T-helper 2 cell treated with Interferon-gamma antibody and Interleukin-4, amounts not matched to agents 5 μg/mL and 100 μg/mL, for 36 hours (primary cell): ENCODE measurements around the gene ACTA2.

Experiments used
- DNase-seq: peaks from one replicate; pipeline ENCODE4 v3.0.0; 2021; ENCODE audit warnings: low spot score
- H3K27ac Mint-ChIP-seq: one replicate; pipeline ENCODE4 v1.8.0; 2021; ENCODE audit warnings: mild to moderate bottlenecking, mixed read lengths
- H3K27me3 Mint-ChIP-seq: one replicate; pipeline ENCODE4 v1.8.0; 2021; ENCODE audit warnings: low read depth, mixed read lengths
- H3K36me3 Mint-ChIP-seq: one replicate; pipeline ENCODE4 v1.8.0; 2021; ENCODE audit warnings: low read depth, mixed read lengths
- H3K4me1 Mint-ChIP-seq: one replicate; pipeline ENCODE4 v1.8.0; 2021; ENCODE audit warnings: low read depth, mixed read lengths
- H3K4me3 Mint-ChIP-seq: one replicate; pipeline ENCODE4 v1.8.0; 2022; ENCODE audit warnings: mild to moderate bottlenecking, moderate library complexity, mixed read lengths
- H3K9me3 Mint-ChIP-seq: one replicate; pipeline ENCODE4 v1.8.0; 2021; ENCODE audit warnings: mixed read lengths

ACTA2 gene

GRCh38 chr10:88915781-88916180, 36.8 kb downstream of the ACTA2 start:
- H3K4me3 Mint-ChIP-seq, result no peak overlapping the region
- H3K27me3 Mint-ChIP-seq, result no peaks in the 10 kb centered on the region
- H3K4me1 Mint-ChIP-seq, result peaks cover 12% of the 10 kb centered on the region
- H3K36me3 Mint-ChIP-seq, result peaks cover 59% of the 10 kb centered on the region
- H3K9me3 Mint-ChIP-seq, result no peaks in the 10 kb centered on the region
- DNase-seq, result no peak
- peak overlapping the region; percentile 7 for H3K27ac Mint-ChIP-seq

DNA sequence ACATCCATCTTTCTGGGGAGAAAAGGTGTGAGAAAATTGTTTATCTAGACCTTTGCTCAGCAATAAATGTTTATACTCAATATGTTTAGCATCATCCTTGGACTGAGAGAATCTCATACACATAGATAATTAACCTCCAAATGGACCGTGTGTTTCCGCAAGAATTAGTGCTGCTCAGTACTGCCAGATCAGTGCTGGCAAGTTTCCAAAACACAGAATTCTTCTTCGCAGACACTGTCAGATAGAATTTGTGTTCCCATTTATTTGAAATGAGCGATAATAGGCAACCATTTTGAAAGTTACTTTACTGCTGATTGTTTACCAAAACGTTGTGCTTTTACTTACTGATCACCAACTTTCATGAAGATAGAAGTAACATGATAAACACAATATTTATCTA, 38.8 kb downstream of the ACTA2 start:
- no peaks in the 10 kb centered on the region for H3K9me3 Mint-ChIP-seq
- H3K27ac Mint-ChIP-seq, result no peak overlapping the region
- peaks cover 12% of the 10 kb centered on the region for H3K4me1 Mint-ChIP-seq
- H3K27me3 Mint-ChIP-seq, result no peaks in the 10 kb centered on the region
- no peak for DNase-seq
- H3K4me3 Mint-ChIP-seq, result no peak overlapping the region
- peaks cover 54% of the 10 kb centered on the region for H3K36me3 Mint-ChIP-seq

DNA sequence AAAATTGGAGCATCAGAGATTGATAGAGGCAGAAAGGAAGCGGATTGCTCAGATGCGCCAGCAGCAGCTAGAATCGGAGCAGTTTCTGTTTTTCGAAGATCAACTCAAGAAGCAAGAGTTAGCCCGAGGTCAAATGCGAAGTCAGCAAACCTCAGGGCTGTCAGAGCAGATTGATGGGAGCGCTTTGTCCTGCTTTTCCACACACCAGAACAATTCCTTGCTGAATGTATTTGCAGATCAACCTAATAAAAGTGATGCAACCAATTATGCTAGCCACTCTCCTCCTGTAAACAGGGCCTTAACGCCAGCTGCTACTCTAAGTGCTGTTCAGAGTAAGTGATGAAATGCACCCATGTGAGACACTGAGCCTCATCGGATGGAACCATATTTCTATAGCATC, 39.4 kb downstream of the ACTA2 start:
- peaks cover 61% of the 10 kb centered on the region for H3K36me3 Mint-ChIP-seq

DNA sequence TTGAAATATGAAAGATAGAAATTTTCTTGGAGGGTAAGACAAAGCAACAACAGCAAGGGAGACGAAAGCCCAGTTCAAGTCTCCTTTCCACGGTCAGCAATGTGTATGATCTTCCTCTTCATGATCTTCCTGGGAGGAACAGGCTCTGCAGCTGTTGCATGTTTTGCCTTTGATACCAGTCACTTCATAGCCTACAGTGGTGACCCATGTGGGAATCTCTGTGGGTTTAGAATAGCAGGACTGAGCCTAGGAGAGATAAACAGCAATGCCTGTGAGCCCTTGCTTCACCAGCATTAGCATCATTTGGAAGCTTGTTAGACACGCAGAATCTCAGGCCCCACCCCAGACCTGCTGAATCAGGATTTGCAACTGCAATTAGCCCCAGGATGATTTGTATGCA, 40.7 kb downstream of the ACTA2 start:
- H3K27ac Mint-ChIP-seq, result no peak overlapping the region
- peaks cover 14% of the 10 kb centered on the region for H3K4me1 Mint-ChIP-seq
- no peaks in the 10 kb centered on the region for H3K9me3 Mint-ChIP-seq
- no peak for DNase-seq
- H3K36me3 Mint-ChIP-seq, result peaks cover 62% of the 10 kb centered on the region
- H3K27me3 Mint-ChIP-seq, result no peaks in the 10 kb centered on the region
- no peak overlapping the region for H3K4me3 Mint-ChIP-seq

More for the DNA sequence above, 39.4 kb downstream of the ACTA2 start:
- Mint-ChIP-seq H3K9me3 (no peaks in the 10 kb centered on the region), H3K4me1 (peaks cover 12% of the 10 kb centered on the region), H3K4me3 (no peak overlapping the region), H3K27ac (no peak overlapping the region), H3K27me3 (no peaks in the 10 kb centered on the region)
- no peak for DNase-seq

- no peak for DNase-seq
Measured at GRCh38 chr10:88911116-88911515, 41.5 kb downstream of the ACTA2 start.

DNA sequence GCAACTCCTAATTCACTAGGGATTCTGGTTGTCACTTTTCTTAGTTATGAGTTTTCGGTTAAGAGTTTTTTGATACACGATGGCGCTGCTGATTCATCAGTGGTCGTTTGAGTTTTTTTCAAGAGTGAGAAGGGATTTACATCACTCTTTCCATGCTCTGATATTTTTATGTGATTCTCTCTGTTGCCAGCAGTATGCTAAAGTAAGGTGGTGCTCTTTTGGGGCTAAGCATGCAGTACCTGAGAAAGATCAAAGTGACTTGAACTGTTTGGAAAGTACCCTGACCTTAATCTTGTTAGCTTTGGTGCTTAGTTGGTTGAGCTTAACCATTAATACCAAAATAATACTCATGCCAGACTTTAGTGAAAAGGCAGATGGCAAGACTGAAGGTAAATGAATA, 44.4 kb downstream of the ACTA2 start:
- DNase-seq, result no peak
- Mint-ChIP-seq H3K4me3 (no peak overlapping the region), H3K36me3 (peaks cover 68% of the 10 kb centered on the region), H3K9me3 (no peaks in the 10 kb centered on the region), H3K27me3 (no peaks in the 10 kb centered on the region), H3K27ac (no peak overlapping the region), H3K4me1 (peaks cover 5% of the 10 kb centered on the region)

More at GRCh38 chr10:88911116-88911515, 41.5 kb downstream of the ACTA2 start:
- Mint-ChIP-seq H3K4me3 (no peak overlapping the region), H3K9me3 (no peaks in the 10 kb centered on the region), H3K27me3 (no peaks in the 10 kb centered on the region), H3K27ac (no peak overlapping the region), H3K4me1 (peaks cover 10% of the 10 kb centered on the region), H3K36me3 (peaks cover 62% of the 10 kb centered on the region)

GRCh38 chr10:88906921-88907320, 45.7 kb downstream of the ACTA2 start:
- Mint-ChIP-seq H3K36me3 (peaks cover 72% of the 10 kb centered on the region), H3K27ac (no peak overlapping the region), H3K4me1 (peaks cover 8% of the 10 kb centered on the region), H3K9me3 (no peaks in the 10 kb centered on the region), H3K4me3 (no peak overlapping the region), H3K27me3 (no peaks in the 10 kb centered on the region)
- DNase-seq, result no peak

- Mint-ChIP-seq H3K27me3 (no peaks in the 10 kb centered on the region), H3K4me1 (peaks cover 31% of the 10 kb centered on the region), H3K9me3 (no peaks in the 10 kb centered on the region), H3K27ac (no peak overlapping the region), H3K36me3 (peaks cover 72% of the 10 kb centered on the region), H3K4me3 (no peak overlapping the region)
- DNase-seq, result no peak
Measured at GRCh38 chr10:88903715-88904114, 48.9 kb downstream of the ACTA2 start.

DNA sequence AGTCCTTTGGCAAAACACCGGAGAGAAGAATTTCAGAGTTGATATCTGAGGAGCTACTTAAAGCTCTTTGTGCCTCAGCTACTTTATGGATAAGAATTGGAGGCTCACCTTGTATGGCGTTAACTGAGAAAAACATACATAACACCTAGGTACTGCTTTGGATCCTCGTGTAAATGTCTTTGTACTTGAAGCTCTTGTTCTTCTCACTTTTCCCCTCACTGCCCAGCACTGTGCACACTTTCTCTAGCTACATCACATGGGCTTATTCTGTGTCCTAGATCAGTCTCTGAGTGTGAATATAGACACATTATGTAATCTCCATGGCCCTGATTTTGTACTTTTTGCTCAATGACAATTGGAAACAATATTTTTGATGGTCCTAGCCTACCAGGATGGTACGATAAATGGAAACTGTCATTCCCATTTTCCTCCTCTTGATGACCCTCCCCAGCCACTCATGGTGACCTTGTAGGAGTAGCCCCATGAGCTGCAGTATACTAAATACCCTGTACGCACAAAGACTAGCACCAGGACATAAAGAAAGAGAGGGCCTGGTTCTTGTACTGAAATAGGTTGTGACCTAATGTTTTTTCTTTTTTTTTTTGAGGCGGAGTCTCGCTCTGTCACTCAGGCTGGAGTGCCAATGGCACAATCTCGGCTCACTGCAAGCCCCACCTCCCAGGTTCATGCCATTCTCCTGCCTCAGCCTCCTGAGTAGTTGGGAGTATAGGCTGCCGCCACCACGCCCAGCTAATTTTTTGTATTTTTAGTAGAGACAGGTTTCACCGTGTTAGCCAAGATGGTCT, 50.4 kb downstream of the ACTA2 start:
- Mint-ChIP-seq H3K36me3 (peaks cover 63% of the 10 kb centered on the region), H3K9me3 (no peaks in the 10 kb centered on the region), H3K4me3 (no peak overlapping the region)

DNA sequence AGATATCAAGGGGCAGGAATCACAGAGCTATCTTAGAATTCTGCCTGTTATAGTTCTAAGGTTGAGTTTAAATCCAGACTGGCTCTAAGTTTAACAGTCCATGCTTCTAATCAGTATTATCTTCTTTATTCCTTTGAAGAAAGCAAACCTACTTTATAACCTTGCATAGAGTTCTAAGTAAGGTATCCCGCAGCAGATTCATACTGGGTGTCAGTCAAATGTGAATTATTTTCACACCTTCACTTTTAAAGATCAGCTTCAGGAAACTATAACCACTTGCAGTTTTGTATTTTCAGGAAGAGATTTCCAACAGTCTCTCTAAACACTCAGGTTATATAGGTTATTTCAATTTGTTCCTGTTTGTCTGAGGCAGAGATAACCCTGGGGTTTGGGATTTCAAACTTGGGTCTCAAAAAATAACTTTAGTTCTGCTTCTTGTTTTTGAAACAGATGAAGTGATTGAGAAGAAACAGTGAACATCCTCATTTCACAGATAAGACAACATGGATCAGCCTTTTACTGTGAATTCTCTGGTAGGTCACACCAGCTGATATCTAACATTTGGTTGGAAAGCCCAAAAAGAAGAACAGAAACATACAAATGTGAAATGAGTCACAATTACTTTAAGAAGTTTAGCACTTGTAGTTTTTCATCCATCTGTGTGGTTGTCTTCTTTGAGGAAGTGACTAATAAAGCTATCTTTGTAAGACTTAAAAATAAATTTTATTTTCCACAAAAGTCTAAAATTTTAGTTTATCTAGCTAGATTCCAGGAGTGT, 51.2 kb downstream of the ACTA2 start:
- H3K27me3 Mint-ChIP-seq, result no peaks in the 10 kb centered on the region
- no peaks in the 10 kb centered on the region for H3K9me3 Mint-ChIP-seq
- H3K36me3 Mint-ChIP-seq, result peaks cover 60% of the 10 kb centered on the region
- no peak for DNase-seq
- peak overlapping the region; percentile 40 for H3K4me3 Mint-ChIP-seq
- peaks cover 46% of the 10 kb centered on the region for H3K4me1 Mint-ChIP-seq
- peak overlapping the region; percentile 73 for H3K27ac Mint-ChIP-seq

More for the DNA sequence above, 50.4 kb downstream of the ACTA2 start:
- H3K27ac Mint-ChIP-seq, result peak overlapping the region; percentile 73
- DNase-seq, result no peak
- peaks cover 42% of the 10 kb centered on the region for H3K4me1 Mint-ChIP-seq
- no peaks in the 10 kb centered on the region for H3K27me3 Mint-ChIP-seq

DNA sequence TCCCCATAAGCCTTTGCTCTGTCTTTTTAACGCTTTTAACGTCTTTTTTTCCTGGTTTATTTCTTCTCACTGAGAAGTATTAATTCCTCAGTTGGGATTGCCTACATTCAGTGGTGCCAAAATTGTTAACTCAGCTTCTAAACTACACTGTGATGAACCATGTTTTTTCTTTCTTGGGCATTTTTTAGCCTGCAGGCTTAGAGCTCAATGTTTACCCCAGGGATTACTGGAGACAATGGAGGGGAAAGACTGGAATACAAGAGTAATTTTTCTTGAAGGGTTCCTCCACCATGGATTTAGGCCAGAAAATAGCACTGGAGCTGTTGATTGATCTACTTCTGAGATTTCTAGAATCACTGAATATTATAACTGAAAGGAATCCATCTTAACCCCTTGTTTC, 52.7 kb downstream of the ACTA2 start:
- no peak overlapping the region for H3K4me3 Mint-ChIP-seq
- no peaks in the 10 kb centered on the region for H3K9me3 Mint-ChIP-seq
- no peak for DNase-seq
- peaks cover 56% of the 10 kb centered on the region for H3K4me1 Mint-ChIP-seq
- H3K36me3 Mint-ChIP-seq, result peaks cover 58% of the 10 kb centered on the region
- H3K27me3 Mint-ChIP-seq, result no peaks in the 10 kb centered on the region
- peak overlapping the region; percentile 23 for H3K27ac Mint-ChIP-seq

DNA sequence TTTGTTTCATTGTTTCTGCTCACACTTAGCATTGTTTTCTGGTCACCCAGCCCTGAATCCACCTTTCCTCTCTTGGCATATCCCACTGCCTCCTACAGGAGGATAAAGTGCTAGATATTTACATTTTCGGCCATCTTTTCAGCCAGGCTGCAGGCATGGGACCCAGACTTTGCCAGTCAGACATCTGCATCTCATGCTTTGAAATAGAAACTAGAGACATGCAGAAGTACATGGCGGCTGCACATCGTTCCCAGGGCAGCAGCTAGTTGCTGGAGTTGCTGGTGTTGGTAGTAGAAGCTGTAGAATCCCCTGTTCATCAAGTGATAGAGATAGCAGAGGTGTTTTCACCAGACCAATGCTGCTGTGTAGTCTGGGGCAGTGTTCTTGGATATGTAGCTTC, 53.8 kb downstream of the ACTA2 start:
- Mint-ChIP-seq H3K27me3 (no peaks in the 10 kb centered on the region), H3K9me3 (no peaks in the 10 kb centered on the region), H3K36me3 (peaks cover 58% of the 10 kb centered on the region), H3K27ac (no peak overlapping the region), H3K4me3 (no peak overlapping the region), H3K4me1 (peaks cover 61% of the 10 kb centered on the region)
- no peak for DNase-seq

DNA sequence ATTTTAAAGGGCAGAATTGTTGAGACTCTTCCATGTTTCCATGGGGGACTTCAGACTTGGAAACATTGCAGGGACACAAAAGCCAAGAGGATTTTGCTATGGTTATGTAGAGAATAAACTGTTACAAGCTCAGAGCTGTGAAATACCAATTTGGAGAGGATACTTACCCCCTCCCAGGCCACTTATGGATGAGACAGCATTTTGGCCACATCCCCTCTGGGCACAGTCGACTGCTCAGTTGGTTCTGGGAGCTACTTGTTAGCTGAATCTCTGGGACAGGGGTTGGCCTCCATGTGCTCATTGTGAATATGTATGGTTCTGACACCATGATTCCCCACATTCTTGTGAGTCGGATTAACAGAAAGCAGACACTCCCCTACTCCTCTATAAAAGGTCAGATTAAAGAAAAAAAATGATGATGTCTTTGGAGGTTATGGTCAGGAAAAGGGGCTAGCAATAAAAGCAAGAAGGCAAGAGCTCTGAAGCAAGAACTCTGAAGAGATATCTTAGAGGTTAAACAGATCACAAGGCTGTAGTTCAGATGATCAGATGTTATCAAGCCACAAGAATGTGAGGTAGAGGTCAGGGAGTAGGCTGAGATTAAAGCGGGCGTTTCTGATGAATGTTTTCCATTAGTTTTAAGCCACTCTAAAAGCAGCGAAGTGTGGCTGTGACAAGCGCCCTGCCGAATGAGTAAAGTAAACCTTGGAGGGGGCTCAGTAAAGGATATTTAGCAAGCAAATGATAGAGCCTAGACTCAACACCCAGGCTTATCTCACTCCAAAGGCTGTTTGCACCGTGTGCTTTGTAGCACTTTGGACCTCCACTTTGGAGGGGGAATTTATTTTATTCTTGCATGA, 55.3 kb downstream of the ACTA2 start:
- Mint-ChIP-seq H3K9me3 (no peaks in the 10 kb centered on the region), H3K4me1 (peaks cover 69% of the 10 kb centered on the region), H3K27me3 (no peaks in the 10 kb centered on the region), H3K27ac (peak overlapping the region; percentile 66), H3K36me3 (peaks cover 43% of the 10 kb centered on the region), H3K4me3 (peak overlapping the region; percentile 49)
- peak; percentile 66 for DNase-seq
